ENCODE results near the gene EHBP1L1. TPM values are rescaled to one million over a fixed set of nuclear protein-coding genes. Genes with fewer than 3 reads are reported as not detected.

Gene EHBP1L1
- total and polyA plus RNA-seq, 2 of the 8 experiments (the other 6 are each of a cell fraction or from before 2014, with no cell fraction given), result 4.3 to 6.6 TPM

DNA sequence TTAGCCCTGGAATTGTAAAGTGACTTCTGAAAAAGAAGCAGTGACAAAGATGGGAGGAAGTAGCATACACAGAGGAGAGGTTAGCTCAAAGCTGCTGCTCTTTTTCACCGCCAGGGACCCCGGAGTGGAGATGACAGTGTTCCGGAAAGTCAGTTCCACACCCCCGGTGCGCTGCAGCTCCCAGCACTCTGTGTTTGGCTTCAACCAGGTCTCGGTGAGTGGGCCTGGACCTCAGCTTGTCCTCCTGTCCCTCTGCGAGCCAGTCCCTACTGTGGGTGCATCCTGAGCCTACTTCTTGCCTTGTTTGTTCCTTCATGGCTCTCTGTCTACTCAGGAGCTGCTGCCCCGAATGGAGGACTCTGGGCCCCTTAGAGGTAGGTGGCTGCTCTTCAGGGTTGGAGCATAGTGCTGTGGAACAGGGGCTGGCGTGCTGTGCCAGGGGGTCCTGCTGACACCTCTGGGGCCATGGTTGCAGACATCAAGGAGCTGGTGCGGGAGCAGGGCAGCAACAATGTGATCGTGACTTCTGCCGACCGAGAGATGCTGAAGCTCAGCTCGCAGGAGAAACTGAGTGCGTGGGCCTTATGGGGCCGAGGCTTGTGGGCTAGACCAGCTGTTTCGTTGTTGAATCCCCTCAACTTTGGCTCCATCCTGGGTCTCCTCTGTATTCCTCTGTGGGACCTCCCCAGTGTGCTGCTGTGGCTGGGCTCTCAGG lies 41.4 kb downstream of the EHBP1L1 start (continued):
- TF ChIP-seq RNF2 (IDR thresholded peaks at IDR 0.05; ENCODE audit: borderline replicate concordance, low read depth, low read length, missing control alignments, poor library complexity, severe bottlenecking), result no peak
- TF ChIP-seq, protein P1, sequence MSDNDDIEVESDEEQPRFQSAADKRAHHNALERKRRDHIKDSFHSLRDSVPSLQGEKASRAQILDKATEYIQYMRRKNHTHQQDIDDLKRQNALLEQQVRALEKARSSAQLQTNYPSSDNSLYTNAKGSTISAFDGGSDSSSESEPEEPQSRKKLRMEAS (IDR thresholded peaks at IDR 0.05), result no peak
- TF ChIP-seq CBX8 (IDR thresholded peaks at IDR 0.05; ENCODE audit: borderline replicate concordance, low read depth, low read length), result no peak
